ENCODE results near the gene RAB31.

The RAB31 gene

DNA sequence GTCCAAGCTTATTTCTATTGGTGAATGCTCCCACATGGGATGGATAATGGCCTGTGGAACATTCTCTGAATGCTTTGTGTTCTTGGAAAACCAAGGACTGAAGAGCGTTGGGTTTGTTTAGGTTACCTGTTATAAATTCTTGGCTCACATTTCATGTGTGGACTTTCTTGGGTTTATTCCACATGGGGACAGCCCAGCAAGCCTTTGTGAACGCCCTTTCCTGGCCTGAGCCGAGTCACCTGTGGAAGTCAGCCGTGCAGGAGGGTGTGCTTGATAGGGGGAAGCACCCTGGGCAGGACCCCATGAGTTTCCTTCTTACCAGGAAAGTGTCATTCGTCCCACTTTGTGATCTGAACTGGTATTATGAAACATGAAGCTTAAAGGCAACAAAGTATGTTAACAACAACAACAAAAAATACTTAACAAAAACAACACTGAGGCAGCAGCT is 4.1 kb downstream of the RAB31 start:
- DNase-seq (ENCODE audit: low read depth in 2 of 2): no peak

DNA sequence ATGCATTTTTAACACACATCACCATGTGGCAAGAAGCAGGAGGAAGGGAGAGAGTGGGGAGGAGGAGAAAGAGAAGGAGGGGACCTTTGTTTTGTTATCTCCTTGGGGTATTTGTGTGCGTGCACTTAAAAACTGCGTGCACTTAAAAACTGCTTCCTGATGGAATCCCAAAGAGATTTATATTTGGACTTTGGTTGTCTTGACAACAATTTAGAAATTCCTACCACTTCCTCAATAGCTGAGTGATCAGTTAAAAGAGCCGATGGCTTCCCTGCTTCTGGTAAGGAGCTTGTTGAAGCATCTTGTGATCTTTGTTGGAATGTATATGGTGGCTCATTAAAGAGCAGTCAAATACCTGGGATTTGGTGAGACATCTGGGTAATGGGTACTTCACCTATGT is 4.5 kb downstream of the RAB31 start:
- DNase-seq (ENCODE audit: low read depth in 2 of 2): no peak

DNA sequence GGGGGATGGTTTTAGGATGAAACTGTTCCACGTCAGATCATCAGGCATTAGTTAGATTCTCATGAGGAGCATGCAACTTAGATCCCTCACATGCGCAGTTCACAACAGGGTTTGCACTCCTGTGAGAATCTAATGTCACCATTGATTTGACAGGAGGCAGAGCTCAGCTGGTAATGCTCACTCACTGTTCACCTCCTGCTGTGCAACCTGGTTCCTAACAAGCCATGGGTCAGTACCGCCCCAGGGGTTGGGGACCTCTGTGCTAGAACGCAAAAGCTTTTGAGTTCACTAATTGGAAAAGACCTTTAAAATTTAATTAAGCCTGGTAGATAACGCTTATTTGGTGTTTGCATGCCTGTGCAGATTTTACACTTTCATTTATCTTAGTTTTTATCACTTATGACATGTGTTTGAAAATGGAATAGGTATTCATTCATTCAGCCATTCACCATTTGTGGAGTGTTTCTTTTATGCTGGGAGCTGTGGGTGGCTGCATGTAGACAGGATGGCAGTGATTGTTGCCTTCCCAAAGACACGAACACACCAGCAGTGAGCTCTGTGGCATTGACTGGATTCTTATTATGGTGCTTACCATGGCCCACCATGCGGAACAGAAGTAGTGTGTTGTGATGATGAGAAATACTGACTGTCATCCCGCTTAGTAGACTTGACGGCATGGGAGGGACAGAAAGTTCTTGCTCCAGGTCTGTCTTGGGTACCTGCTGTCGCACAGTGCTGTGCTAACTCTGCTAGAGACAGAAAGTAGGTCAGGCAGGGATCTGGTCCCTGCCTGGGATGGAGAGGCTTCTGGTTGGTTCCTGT is 6.4 kb downstream of the RAB31 start:
- no peak for DNase-seq (ENCODE audit: low read depth in 2 of 2)

DNA sequence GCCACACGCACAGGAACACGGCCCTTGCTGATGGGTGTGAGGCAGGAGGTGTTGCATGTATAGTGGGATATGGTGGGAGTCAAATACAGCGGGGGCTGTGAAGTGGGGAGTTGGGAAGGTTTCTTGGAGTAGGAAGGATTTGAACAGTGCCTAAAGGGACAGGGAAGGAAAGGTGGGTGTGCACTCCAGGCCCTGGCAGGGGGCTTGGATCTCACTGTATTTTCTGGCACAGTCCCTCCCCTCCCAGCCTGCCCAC is 6.9 kb downstream of the RAB31 start:
- DNase-seq (ENCODE audit: low read depth in 2 of 2): no peak

GRCh38 chr18:9715978-9716774 is 8.1 kb downstream of the RAB31 start:
- no peak for DNase-seq (ENCODE audit: low read depth in 2 of 2)

DNA sequence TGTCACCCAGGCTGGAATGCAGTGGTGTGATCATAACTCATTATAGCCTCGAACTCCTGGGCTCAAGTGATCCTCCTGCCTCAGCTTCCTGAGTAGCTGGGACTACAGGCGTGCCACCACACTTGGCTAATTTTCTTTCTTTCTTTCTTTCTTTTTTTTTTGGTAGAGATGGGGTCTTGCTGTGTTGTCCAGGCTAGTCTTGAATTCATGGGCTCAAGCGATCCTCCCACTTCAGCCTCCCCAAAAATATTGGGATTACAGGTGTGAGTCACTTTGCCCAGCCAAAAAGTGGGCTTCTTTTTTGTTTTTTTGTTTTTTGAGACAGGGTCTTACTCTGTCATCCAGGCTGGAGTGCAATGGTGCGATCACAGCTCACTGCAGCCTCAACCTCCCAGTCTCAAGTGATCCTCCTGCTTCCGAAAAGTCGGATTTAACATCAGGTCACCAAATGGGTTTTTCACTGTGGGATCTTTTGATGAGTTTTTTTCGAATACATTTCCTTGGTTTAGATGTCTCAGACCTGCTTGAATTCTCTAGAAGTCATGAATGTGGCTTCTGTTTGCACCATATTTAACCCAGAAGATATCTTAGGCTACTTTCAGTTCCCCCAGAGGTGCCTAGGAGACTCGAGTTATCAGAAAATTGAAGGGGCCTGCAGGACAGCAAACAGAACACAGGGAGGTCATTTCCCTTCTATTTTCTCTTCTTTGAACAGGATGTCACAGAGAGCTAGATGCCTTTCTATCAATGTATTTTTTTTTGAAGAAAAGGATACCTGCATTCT is 8.9 kb downstream of the RAB31 start:
- no peak for DNase-seq (ENCODE audit: low read depth in 2 of 2)

DNA sequence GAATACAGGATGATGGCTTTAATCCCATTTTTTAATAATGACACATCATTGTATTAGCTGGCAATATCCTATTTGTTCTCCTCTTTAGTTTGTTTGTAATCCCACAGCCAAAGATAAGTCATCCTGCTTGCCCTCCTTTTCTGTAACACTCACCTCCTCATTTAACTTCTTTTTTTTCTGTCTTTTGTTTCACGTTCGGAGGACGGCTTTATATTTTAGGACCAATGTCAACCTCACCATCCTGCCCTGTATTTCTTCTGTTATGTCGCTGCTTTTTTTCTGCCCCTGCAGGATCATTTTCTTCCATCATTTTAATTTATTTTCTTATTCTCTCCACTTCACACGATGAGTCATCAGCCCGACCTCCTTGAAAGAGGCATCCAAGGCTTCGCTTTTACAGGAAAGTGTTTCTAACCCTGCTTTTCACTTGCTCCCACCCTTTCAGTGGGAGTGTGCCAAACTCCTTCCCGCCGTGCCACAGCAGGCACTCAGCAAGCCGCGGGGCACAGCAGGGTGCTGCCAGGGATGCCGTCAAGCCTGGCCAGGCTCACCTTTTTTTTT is 11.4 kb downstream of the RAB31 start:
- no peak for DNase-seq (ENCODE audit: low read depth in 2 of 2)

DNA sequence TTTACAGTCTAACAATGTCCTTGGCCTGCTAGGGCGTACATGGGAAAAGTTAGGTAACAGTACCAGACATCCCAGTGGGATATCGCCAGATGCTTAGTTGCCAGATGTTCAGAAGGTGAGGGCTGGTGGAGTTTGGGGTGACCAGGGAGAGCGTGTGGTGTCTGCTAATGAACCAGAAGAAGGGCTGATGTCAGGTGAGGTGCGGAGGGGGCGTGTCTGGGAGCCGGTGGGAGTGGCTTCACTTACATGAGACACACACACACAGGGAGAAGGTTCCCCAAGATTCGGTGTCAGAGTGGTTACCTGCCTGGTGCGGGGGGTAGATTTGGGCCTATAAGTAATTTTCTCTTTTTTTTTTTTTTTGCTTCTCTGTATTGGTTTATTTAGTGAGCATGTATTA is 12.2 kb downstream of the RAB31 start:
- DNase-seq (ENCODE audit: low read depth in 2 of 2): no peak

- DNase-seq (ENCODE audit: low read depth in 2 of 2): no peak
These were observed 13.9 kb downstream of the RAB31 start for GRCh38 chr18:9721893-9722550.

DNA sequence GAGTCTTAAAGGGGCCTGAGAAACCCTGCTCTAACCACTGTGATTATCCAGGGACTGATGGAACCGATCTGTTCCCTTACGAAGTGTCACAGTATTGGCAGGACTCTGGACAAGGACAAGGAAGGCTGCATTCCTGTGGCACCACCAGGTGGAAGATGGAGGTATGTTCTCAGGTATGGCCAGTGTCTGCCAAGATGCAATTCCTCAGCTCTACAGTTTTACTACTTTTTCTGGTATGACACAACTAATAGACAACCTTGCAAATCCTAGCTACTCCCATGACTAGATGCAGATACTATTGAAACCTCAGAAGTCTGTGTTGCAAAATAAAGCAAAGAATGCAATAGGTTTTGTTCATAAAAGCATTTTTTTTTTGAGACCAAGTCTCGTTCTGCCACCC is 14.6 kb downstream of the RAB31 start:
- no peak for DNase-seq (ENCODE audit: low read depth in 2 of 2)

GRCh38 chr18:9724797-9725585 is 16.9 kb downstream of the RAB31 start:
- no peak for DNase-seq (ENCODE audit: low read depth in 2 of 2)

GRCh38 chr18:9726175-9726574 is 18.1 kb downstream of the RAB31 start:
- DNase-seq (ENCODE audit: low read depth in 2 of 2): no peak

- no peak for DNase-seq (ENCODE audit: low read depth in 2 of 2)
These were observed 18.8 kb downstream of the RAB31 start for GRCh38 chr18:9726936-9727335.

- DNase-seq (ENCODE audit: low read depth in 2 of 2): no peak
These were observed 22.7 kb downstream of the RAB31 start for GRCh38 chr18:9730786-9731185.

- no peak for DNase-seq (ENCODE audit: low read depth in 2 of 2)
These were observed 23.3 kb downstream of the RAB31 start for GRCh38 chr18:9731380-9731779.

DNA sequence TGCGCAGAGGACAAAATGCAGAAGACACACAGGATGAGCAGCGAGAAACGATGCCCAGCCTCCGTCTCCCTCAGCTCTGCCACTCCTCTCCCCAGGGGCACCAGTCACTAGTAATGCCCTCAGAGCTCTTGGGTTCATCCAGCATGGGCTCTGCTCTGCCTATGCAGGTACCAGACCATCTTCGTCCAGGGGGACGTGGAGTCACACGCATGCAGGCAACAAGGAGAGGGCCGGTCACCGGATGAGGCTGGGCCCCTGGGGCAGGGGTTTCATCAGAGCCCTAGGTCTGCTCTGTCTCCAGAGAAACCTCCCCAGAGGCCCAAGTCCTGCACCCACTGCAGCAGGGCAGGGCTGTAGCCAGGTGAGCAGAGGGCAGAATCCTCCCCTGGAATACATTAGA is 23.9 kb downstream of the RAB31 start:
- DNase-seq (ENCODE audit: low read depth in 2 of 2): no peak

DNA sequence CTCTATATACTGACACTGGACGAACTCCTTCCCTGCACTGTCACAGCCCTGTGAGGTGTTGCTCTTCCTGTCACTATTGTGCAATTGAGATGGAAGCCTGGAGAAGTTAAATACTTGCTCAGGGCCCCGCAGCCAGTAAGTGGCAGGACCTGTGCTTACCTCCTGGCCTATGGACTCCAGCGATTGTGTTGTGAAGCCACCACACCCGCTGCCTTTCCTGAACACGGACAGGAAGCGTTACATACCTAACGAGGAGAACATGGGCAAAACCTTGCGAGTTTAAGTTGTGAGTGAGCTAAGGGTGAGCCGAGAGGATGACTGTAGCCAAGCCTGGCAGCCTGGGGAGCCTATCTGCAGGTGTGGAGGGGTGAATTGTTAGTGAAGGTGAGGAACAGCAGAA is 26.1 kb downstream of the RAB31 start:
- no peak for DNase-seq (ENCODE audit: low read depth in 2 of 2)

GRCh38 chr18:9735238-9735637 is 27.1 kb downstream of the RAB31 start:
- DNase-seq (ENCODE audit: low read depth in 2 of 2): no peak

GRCh38 chr18:9735879-9736278 is 27.8 kb downstream of the RAB31 start:
- no peak for DNase-seq (ENCODE audit: low read depth in 2 of 2)

DNA sequence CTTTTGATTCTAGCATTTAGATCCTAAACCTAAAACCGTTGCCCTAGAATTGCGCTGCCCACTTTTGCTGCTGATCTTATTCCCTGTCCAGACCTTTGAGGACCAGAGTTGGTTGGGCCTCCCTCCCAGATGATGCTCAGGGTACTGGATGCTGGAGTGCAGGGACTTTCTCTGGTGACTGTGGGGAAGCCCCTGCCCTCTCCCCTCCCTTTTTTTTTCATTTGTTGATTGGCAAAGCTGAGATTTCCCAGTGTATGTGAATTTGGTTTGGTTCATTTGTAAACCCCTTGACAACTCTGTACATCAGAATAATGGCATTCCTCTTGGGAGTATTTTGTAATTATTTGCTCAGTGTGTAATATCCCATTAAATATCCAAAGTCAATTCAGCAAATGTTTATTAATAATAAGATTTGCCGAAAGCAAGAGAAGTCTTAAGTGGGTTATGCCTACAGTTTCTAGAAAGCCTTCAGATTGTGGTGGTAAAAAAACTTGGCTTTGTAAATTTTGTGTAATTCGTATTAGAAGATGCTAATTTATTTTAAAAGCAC is 28.3 kb downstream of the RAB31 start:
- DNase-seq (ENCODE audit: low read depth in 2 of 2): no peak

GRCh38 chr18:9737006-9737405 is 28.9 kb downstream of the RAB31 start:
- no peak for DNase-seq (ENCODE audit: low read depth in 2 of 2)

Data from activated CD8-positive, alpha-beta memory T cell treated with anti-CD3 and anti-CD28 coated beads for 4 hours (primary cell).